Neuron (in vitro differentiated cells): ENCODE results near the gene IBSP.

Experiments used
- H2AFZ ChIP-seq: one replicate; pipeline ENCODE4 v1.6.1; 2013; ENCODE audit warnings: low read depth, mild to moderate bottlenecking, inconsistent platforms, low read length, moderate library complexity
- H3K27me3 ChIP-seq: one replicate; pipeline ENCODE4 v1.6.1; 2013; ENCODE audit warnings: low read length; ENCODE audit not compliant: insufficient read depth
- H3K36me3 ChIP-seq: one replicate; pipeline ENCODE4 v1.6.1; 2013; ENCODE audit warnings: low read length; ENCODE audit not compliant: insufficient read depth
- H3K4me1 ChIP-seq: one replicate; pipeline ENCODE4 v1.6.1; 2013; ENCODE audit warnings: low read length; ENCODE audit not compliant: insufficient read depth
- H3K4me3 ChIP-seq: 2 replicates; pipeline ENCODE4 v1.5.1; 2013; ENCODE audit warnings: mild to moderate bottlenecking, low read length, moderate library complexity
- H3K9me3 ChIP-seq: one replicate; pipeline ENCODE4 v1.6.1; 2013; ENCODE audit warnings: low read length

The IBSP gene, protein sequence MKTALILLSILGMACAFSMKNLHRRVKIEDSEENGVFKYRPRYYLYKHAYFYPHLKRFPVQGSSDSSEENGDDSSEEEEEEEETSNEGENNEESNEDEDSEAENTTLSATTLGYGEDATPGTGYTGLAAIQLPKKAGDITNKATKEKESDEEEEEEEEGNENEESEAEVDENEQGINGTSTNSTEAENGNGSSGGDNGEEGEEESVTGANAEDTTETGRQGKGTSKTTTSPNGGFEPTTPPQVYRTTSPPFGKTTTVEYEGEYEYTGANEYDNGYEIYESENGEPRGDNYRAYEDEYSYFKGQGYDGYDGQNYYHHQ

DNA sequence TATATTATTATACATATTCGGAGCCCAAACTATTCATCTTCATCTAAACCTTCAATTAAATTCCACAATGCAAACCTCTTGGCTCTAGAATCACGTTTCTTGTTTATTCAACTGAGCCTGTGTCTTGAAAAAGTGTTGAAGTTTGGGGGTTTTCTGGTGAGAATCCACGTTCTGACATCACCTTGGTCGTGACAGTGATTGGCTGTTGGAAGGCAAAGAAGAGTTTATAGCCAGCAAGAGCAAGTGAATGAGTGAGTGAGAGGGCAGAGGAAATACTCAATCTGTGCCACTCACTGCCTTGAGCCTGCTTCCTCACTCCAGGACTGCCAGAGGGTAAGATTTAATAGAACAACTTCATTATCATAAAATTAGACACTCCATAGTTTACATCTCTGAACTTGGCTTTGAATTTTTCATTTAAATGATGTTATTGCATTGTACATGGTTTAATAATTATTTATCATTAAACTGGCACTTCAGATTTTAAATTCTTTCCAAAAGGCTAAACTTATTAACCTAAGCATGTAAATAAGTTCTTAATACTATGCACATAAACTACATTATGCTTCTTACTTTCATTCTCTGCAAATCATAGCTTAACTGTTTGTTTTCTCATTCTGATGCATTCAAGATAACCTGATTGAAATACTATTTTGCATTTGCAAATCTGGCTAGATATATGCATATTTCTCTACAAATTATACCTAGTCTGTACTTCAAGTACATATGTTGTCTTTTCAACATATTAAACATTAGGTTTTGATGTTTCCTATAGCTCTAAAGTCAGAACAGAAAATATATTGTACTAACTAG, at the start of gene IBSP:
IBSP (plus strand) TSS at position 254 of the 813 bp plus-strand sequence. CDS start 2,808 bp downstream, outside the sequence.
- H2AFZ ChIP-seq, result no peak within 1 kb of the TSS
- H3K4me3 ChIP-seq, result no peak within 1 kb of the TSS
- no peaks in the 10 kb centered on the region for H3K9me3 ChIP-seq
- H3K36me3 ChIP-seq, result no peaks in the 10 kb centered on the region
- no peaks in the 10 kb centered on the region for H3K4me1 ChIP-seq
- no peaks in the 10 kb centered on the region for H3K27me3 ChIP-seq

GRCh38 chr4:87749883-87750282, 49.5 kb upstream of the IBSP start:
- H3K4me1 ChIP-seq, result no peaks in the 10 kb centered on the region
- no peaks in the 10 kb centered on the region for H3K27me3 ChIP-seq
- no peaks in the 10 kb centered on the region for H3K9me3 ChIP-seq
- H2AFZ ChIP-seq, result no peak overlapping the region
- no peak overlapping the region for H3K4me3 ChIP-seq
- H3K36me3 ChIP-seq, result no peaks in the 10 kb centered on the region

- H3K9me3 ChIP-seq, result no peaks in the 10 kb centered on the region
- no peak overlapping the region for H3K4me3 ChIP-seq
- H3K27me3 ChIP-seq, result no peaks in the 10 kb centered on the region
- H2AFZ ChIP-seq, result no peak overlapping the region
- H3K4me1 ChIP-seq, result no peaks in the 10 kb centered on the region
- no peaks in the 10 kb centered on the region for H3K36me3 ChIP-seq
Measured at GRCh38 chr4:87758270-87758669, 41.1 kb upstream of the IBSP start.

DNA sequence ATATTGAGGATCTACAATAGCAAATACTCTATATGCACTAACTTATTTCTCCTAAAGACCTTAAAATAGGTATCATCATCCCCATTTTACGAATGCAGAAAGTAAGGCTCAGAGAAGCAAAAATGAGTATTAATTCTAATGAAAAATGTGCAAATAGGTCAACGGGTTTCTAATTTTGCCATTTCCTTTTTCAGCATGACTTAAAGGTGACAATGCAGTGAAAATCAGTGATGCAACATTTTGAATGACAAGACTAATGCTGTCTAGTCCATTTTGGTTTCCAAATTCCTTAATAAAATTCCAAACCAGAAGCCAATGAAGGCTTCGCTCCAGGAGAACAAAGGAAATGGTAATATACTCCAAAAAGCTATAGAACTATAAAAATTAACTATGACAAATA, 37.0 kb upstream of the IBSP start:
- no peaks in the 10 kb centered on the region for H3K4me1 ChIP-seq
- H3K36me3 ChIP-seq, result no peaks in the 10 kb centered on the region

GRCh38 chr4:87781569-87781968, 17.8 kb upstream of the IBSP start:
- Histone ChIP-seq H2AFZ (no peak overlapping the region), H3K4me3 (no peak overlapping the region), H3K4me1 (no peaks in the 10 kb centered on the region), H3K9me3 (no peaks in the 10 kb centered on the region), H3K36me3 (no peaks in the 10 kb centered on the region), H3K27me3 (no peaks in the 10 kb centered on the region)

More for the DNA sequence above, 37.0 kb upstream of the IBSP start:
- Histone ChIP-seq H3K9me3 (no peaks in the 10 kb centered on the region), H2AFZ (no peak overlapping the region), H3K27me3 (no peaks in the 10 kb centered on the region), H3K4me3 (no peak overlapping the region)

DNA sequence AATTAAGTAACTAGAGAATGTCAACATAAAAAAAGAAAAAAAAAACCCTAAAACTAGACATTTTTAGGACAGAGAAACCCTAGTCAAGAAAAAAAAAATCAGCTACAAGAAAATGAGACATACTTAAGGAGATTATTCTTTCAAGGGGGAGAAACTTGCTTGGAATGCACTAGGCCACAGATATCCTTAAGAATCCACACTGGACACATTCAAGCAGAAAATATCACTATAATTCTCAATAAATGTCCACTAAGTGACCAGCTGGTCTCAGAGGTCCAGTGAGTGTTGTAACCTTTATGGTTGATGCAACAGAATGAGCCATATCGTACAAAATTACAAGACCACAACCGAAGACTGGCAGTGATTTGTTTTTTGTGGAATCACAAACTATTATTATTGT, 15.6 kb upstream of the IBSP start:
- no peaks in the 10 kb centered on the region for H3K4me1 ChIP-seq
- H3K4me3 ChIP-seq, result no peak overlapping the region
- no peaks in the 10 kb centered on the region for H3K36me3 ChIP-seq
- H2AFZ ChIP-seq, result no peak overlapping the region
- H3K27me3 ChIP-seq, result no peaks in the 10 kb centered on the region
- H3K9me3 ChIP-seq, result no peaks in the 10 kb centered on the region

GRCh38 chr4:87785731-87786509, 13.4 kb upstream of the IBSP start:
- H3K4me3 ChIP-seq, result no peak overlapping the region
- no peaks in the 10 kb centered on the region for H3K9me3 ChIP-seq
- H3K36me3 ChIP-seq, result no peaks in the 10 kb centered on the region
- H2AFZ ChIP-seq, result no peak overlapping the region
- H3K4me1 ChIP-seq, result no peaks in the 10 kb centered on the region
- H3K27me3 ChIP-seq, result no peaks in the 10 kb centered on the region

DNA sequence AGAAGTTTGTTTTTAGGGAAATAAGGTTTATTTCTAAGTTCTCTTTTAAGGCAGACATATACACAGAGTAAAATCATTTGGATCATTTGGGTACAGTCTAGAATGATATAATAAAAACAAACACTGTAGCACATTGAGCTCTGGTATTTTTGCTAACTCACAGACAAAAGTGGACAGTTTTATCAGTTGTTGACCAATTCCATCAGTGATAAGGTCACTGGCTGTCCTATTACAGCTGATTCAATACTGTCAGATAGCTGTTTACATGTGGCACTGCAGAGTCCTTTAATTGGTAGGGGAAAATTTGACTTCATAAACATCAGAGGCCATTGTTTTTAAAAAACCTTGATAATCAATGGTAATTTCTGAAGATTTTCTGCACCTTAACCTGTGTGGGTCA, 3.5 kb downstream of the IBSP start:
- H3K36me3 ChIP-seq, result no peaks in the 10 kb centered on the region
- H3K4me1 ChIP-seq, result no peaks in the 10 kb centered on the region
- no peaks in the 10 kb centered on the region for H3K27me3 ChIP-seq
- H3K4me3 ChIP-seq, result no peak overlapping the region
- no peaks in the 10 kb centered on the region for H3K9me3 ChIP-seq
- no peak overlapping the region for H2AFZ ChIP-seq

- Histone ChIP-seq H3K9me3 (no peaks in the 10 kb centered on the region), H3K36me3 (no peaks in the 10 kb centered on the region), H3K4me1 (no peaks in the 10 kb centered on the region)
Measured at GRCh38 chr4:87803421-87803820, 4.1 kb downstream of the IBSP start.

DNA sequence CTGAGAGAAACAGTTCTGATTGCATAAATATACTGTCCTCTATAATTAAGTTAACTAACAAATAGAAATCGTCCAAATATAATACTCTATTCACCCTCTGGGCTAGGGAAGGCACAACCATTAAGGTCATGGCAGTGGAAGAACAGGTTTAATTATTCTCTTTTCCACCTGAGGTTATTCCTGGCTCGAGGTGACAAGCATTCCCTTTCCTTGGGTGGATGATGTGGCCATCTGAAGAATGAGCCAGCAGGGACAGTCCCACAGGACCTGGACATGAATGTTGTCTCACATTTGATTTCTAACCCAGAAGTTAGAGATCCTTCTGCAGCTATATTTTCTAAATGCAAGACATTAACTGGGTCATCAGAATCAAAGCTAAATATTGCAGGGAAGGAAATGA, 5.5 kb downstream of the IBSP start:
- no peaks in the 10 kb centered on the region for H3K36me3 ChIP-seq

More at GRCh38 chr4:87803421-87803820, 4.1 kb downstream of the IBSP start:
- H3K27me3 ChIP-seq, result no peaks in the 10 kb centered on the region
- H3K4me3 ChIP-seq, result no peak overlapping the region
- no peak overlapping the region for H2AFZ ChIP-seq

DNA sequence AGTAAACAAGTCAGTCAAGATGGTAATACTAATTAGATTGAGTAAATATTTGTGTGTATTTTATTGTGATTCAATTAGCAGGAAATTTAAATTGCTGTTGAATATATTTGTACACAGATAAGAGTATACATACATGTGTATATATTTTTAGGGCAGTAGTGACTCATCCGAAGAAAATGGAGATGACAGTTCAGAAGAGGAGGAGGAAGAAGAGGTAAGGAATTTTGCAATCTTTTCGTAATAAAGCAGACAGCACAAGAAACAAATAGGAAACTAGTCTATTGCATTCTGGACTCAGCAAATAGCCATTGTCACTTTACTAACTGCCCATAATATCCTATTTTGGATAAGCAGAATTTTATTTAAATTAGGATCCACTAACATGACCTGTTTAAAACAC, 6.6 kb downstream of the IBSP start:
- no peaks in the 10 kb centered on the region for H3K4me1 ChIP-seq
- no peak overlapping the region for H3K4me3 ChIP-seq
- H2AFZ ChIP-seq, result no peak overlapping the region
- H3K36me3 ChIP-seq, result no peaks in the 10 kb centered on the region
- no peaks in the 10 kb centered on the region for H3K27me3 ChIP-seq
- no peaks in the 10 kb centered on the region for H3K9me3 ChIP-seq

More for the DNA sequence above, 5.5 kb downstream of the IBSP start:
- Histone ChIP-seq H3K4me1 (no peaks in the 10 kb centered on the region), H3K9me3 (no peaks in the 10 kb centered on the region), H2AFZ (no peak overlapping the region), H3K27me3 (no peaks in the 10 kb centered on the region), H3K4me3 (no peak overlapping the region)

DNA sequence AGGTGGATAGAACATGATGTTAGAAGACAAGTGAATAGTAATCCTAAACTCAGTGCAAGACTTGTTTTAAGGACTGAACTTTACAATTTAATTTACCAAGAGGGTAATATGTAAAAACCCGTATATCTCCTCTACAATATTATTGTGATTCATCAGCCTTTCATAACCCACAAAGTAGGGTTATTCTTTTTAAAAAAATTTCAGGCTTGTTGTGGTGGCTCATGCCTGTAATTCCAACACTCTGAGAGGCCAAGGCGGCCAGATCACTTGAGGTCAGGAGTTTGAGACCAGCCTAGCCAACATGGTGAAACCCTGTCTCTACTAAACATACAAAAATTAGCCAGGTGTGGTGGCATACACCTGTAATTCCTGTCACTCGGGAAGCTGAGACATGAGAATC, 7.2 kb downstream of the IBSP start:
- Histone ChIP-seq H3K4me1 (no peaks in the 10 kb centered on the region), H3K36me3 (no peaks in the 10 kb centered on the region), H3K4me3 (no peak overlapping the region), H3K27me3 (no peaks in the 10 kb centered on the region), H2AFZ (no peak overlapping the region), H3K9me3 (no peaks in the 10 kb centered on the region)

- Histone ChIP-seq H3K4me3 (no peak overlapping the region), H3K27me3 (no peaks in the 10 kb centered on the region), H3K4me1 (no peaks in the 10 kb centered on the region), H3K36me3 (no peaks in the 10 kb centered on the region), H3K9me3 (no peaks in the 10 kb centered on the region), H2AFZ (no peak overlapping the region)
Measured at GRCh38 chr4:87807402-87807801, 8.0 kb downstream of the IBSP start.
